Mesenchymal stem cell (in vitro differentiated cells and primary cell): Measurements from ENCODE around the gene SURF6.

Experiments used
- DNase-seq: peaks from one replicate; pipeline ENCODE4 v3.0.0-alpha.2; 2013
- H2AFZ ChIP-seq: one replicate; pipeline ENCODE4 v1.6.1; 2013; ENCODE audit warnings: low read depth, mild to moderate bottlenecking, control low read depth, inconsistent platforms, low read length, moderate library complexity
- H2AK5ac ChIP-seq: 2 replicates; pipeline ENCODE4 v1.6.1; 2013; ENCODE audit warnings: low read length, moderate library complexity, mild to moderate bottlenecking, inconsistent platforms; ENCODE audit not compliant: severe bottlenecking
- H2BK120ac ChIP-seq: one replicate; pipeline ENCODE4 v1.6.1; 2013; ENCODE audit warnings: low read depth, mild to moderate bottlenecking, inconsistent platforms, low read length, moderate library complexity
- H2BK12ac ChIP-seq, 2 experiments: one replicate each; pipeline ENCODE4 v1.6.1; 2013; ENCODE audit warnings: inconsistent platforms in 2 of 2, low read length in 2 of 2, mild to moderate bottlenecking in 2 of 2, moderate library complexity in 2 of 2, control low read depth in 1 of 2
- H2BK15ac ChIP-seq: one replicate; pipeline ENCODE4 v1.6.1; 2013; ENCODE audit warnings: mild to moderate bottlenecking, low read depth, inconsistent platforms; ENCODE audit not compliant: poor library complexity, severe bottlenecking
- H2BK5ac ChIP-seq: 2 replicates; pipeline ENCODE4 v1.6.1; 2013; ENCODE audit warnings: low read depth, mild to moderate bottlenecking, low read length, control low read depth, inconsistent platforms; ENCODE audit not compliant: poor library complexity, severe bottlenecking
- H3K14ac ChIP-seq, 2 experiments: one replicate each; pipeline ENCODE4 v1.6.1; 2013; ENCODE audit warnings: inconsistent platforms in 2 of 2, low read length in 2 of 2, control low read depth in 1 of 2, mild to moderate bottlenecking in 1 of 2, moderate library complexity in 1 of 2
- H3K18ac ChIP-seq, 2 experiments: one replicate each; pipeline ENCODE4 v1.6.1; 2013; ENCODE audit warnings: inconsistent platforms in 2 of 2, low read length in 2 of 2, control low read depth in 1 of 2, low read depth in 1 of 2, mild to moderate bottlenecking in 1 of 2
- H3K23ac ChIP-seq, 2 experiments: one replicate each; pipeline ENCODE4 v1.6.1; 2013; ENCODE audit warnings: inconsistent platforms in 2 of 2, low read length in 2 of 2, mild to moderate bottlenecking in 2 of 2, moderate library complexity in 2 of 2, control low read depth in 1 of 2
- H3K27ac ChIP-seq: 2 replicates; pipeline ENCODE4 v1.5.1; 2013; ENCODE audit warnings: mild to moderate bottlenecking, moderate library complexity, low read length, control low read depth, inconsistent platforms; ENCODE audit not compliant: poor library complexity, severe bottlenecking
- H3K27me3 ChIP-seq, 2 experiments: 2 replicates each; pipeline versions ENCODE4 v1.6.1 to v1.7.0; 2013; ENCODE audit warnings: low read length in 2 of 2, mild to moderate bottlenecking in 2 of 2, moderate library complexity in 2 of 2, control low read depth in 1 of 2, inconsistent platforms in 1 of 2; ENCODE audit not compliant: control insufficient read depth in 1 of 2, insufficient read depth in 1 of 2
- H3K36me3 ChIP-seq, 2 experiments: 2 replicates each; pipeline versions ENCODE4 v1.6.1 to v1.7.0; 2013; ENCODE audit warnings: low read length in 2 of 2, control low read depth in 1 of 2, inconsistent platforms in 1 of 2, low read depth in 1 of 2, mild to moderate bottlenecking in 1 of 2; ENCODE audit not compliant: insufficient read depth in 2 of 2, control insufficient read depth in 1 of 2
- H3K4ac ChIP-seq, 2 experiments: one replicate each; pipeline ENCODE4 v1.6.1; 2013; ENCODE audit warnings: inconsistent platforms in 2 of 2, low read length in 2 of 2, mild to moderate bottlenecking in 2 of 2, moderate library complexity in 2 of 2, control low read depth in 1 of 2, low read depth in 1 of 2
- H3K4me1 ChIP-seq: 2 replicates; pipeline ENCODE4 v1.6.1; 2013; ENCODE audit warnings: low read depth, low read length, control low read depth; ENCODE audit not compliant: control insufficient read depth, insufficient read depth
- H3K4me2 ChIP-seq: 2 replicates; pipeline ENCODE4 v1.6.1; 2013; ENCODE audit warnings: low read length, mild to moderate bottlenecking, inconsistent platforms; ENCODE audit not compliant: poor library complexity, severe bottlenecking
- H3K4me3 ChIP-seq, 2 experiments: 2 replicates each; pipeline versions ENCODE4 v1.5.1 to v1.7.0; 2013; ENCODE audit warnings: low read length in 2 of 2, mild to moderate bottlenecking in 2 of 2, control low read depth in 1 of 2, low read depth in 1 of 2; ENCODE audit not compliant: insufficient read depth in 1 of 2
- H3K79me1 ChIP-seq: replicated peaks from 2 replicates; pipeline ENCODE4 v1.6.1; 2013; ENCODE audit warnings: mild to moderate bottlenecking, control low read depth, low read length, inconsistent platforms; ENCODE audit not compliant: poor library complexity, severe bottlenecking
- H3K9ac ChIP-seq: 2 replicates; pipeline ENCODE4 v1.7.0; 2013; ENCODE audit warnings: mild to moderate bottlenecking, low read length, moderate library complexity
- H3K9me3 ChIP-seq: 2 replicates; pipeline ENCODE4 v1.7.0; 2013; ENCODE audit warnings: mild to moderate bottlenecking, low read length; ENCODE audit not compliant: control insufficient read depth
- H4K8ac ChIP-seq: one replicate; pipeline ENCODE4 v1.6.1; 2013; ENCODE audit warnings: inconsistent platforms, mild to moderate bottlenecking, low read length, moderate library complexity
- H4K91ac ChIP-seq: one replicate; pipeline ENCODE4 v1.6.1; 2013; ENCODE audit warnings: mild to moderate bottlenecking, low read length, inconsistent platforms
- WGBS: methylation state at CpG from one replicate; pipeline ENCODE4 v1.1.7; 2013; ENCODE audit warnings: mixed read lengths; 5-methylcytosine and 5-hydroxymethylcytosine counted together

SURF6 gene

GRCh38 chr9:133370685-133371084 lies 34.7 kb upstream of the SURF6 start:
- Histone ChIP-seq H2BK15ac (no peak overlapping the region), H3K23ac (peak overlapping the region in 1 of 2 experiments; percentile 1), H3K9ac (peak overlapping the region; percentile 70), H4K8ac (no peak overlapping the region), H2BK12ac (no peak overlapping the region), H2AK5ac (no peak overlapping the region), H3K9me3 (no peaks in the 10 kb centered on the region), H3K79me1 (no peaks in the 10 kb centered on the region), H2AFZ (no peak overlapping the region), H2BK5ac (no peak overlapping the region), H3K27me3 (no peaks in the 10 kb centered on the region), H3K14ac (no peak overlapping the region), H3K36me3 (peaks cover 63 to 70% of the 10 kb centered on the region in 2 experiments), H3K27ac (no peak overlapping the region), H3K4me2 (no peak overlapping the region), H3K18ac (no peak overlapping the region), H3K4ac (no peak overlapping the region), H3K4me3 (peak overlapping the region in 1 of 2 experiments; percentile 62), H4K91ac (no peak overlapping the region), H3K4me1 (peaks cover 57% of the 10 kb centered on the region), H2BK120ac (no peak overlapping the region)
- DNase-seq: no peak
- 96% methylated on average over 9 of the region's 9 CpGs for WGBS

GRCh38 chr9:133369933-133370332 lies 33.9 kb upstream of the SURF6 start:
- Histone ChIP-seq H3K4ac (no peak overlapping the region), H3K18ac (no peak overlapping the region), H3K36me3 (peaks cover 67 to 77% of the 10 kb centered on the region in 2 experiments), H3K4me2 (no peak overlapping the region), H4K8ac (no peak overlapping the region), H3K4me3 (no peak overlapping the region), H3K23ac (no peak overlapping the region), H2BK12ac (no peak overlapping the region), H3K14ac (no peak overlapping the region), H3K79me1 (no peaks in the 10 kb centered on the region), H3K9me3 (no peaks in the 10 kb centered on the region), H3K9ac (no peak overlapping the region), H2AFZ (no peak overlapping the region), H2BK5ac (no peak overlapping the region), H2AK5ac (no peak overlapping the region), H2BK15ac (no peak overlapping the region), H3K27me3 (no peaks in the 10 kb centered on the region), H4K91ac (no peak overlapping the region), H3K27ac (no peak overlapping the region), H3K4me1 (peaks cover 59% of the 10 kb centered on the region), H2BK120ac (no peak overlapping the region)
- WGBS: 95% methylated on average over 7 of the region's 7 CpGs
- no peak for DNase-seq

GRCh38 chr9:133369422-133369821 lies 33.4 kb upstream of the SURF6 start:
- Histone ChIP-seq H3K27ac (no peak overlapping the region), H3K18ac (no peak overlapping the region), H2AK5ac (no peak overlapping the region), H2BK120ac (no peak overlapping the region), H3K23ac (no peak overlapping the region), H3K36me3 (peaks cover 70 to 80% of the 10 kb centered on the region in 2 experiments), H3K27me3 (no peaks in the 10 kb centered on the region), H2AFZ (no peak overlapping the region), H3K4me1 (peaks cover 63% of the 10 kb centered on the region), H3K79me1 (peaks cover 2% of the 10 kb centered on the region), H2BK15ac (no peak overlapping the region), H3K4me3 (no peak overlapping the region), H3K14ac (no peak overlapping the region), H3K9me3 (no peaks in the 10 kb centered on the region), H2BK12ac (no peak overlapping the region), H2BK5ac (no peak overlapping the region), H4K8ac (no peak overlapping the region), H3K4ac (no peak overlapping the region), H4K91ac (no peak overlapping the region), H3K9ac (peak overlapping the region; percentile 36), H3K4me2 (no peak overlapping the region)
- WGBS: 88% methylated on average over 6 of the region's 6 CpGs
- DNase-seq: no peak

GRCh38 chr9:133368249-133368881 lies 32.4 kb upstream of the SURF6 start:
- H3K9ac ChIP-seq: peak overlapping the region; percentile 36
- WGBS: 76% methylated on average over 18 of the region's 18 CpGs

More at GRCh38 chr9:133368249-133368881, 32.4 kb upstream of the SURF6 start:
- H2BK5ac ChIP-seq: no peak overlapping the region
- H3K36me3 ChIP-seq: peaks cover 78 to 89% of the 10 kb centered on the region in 2 experiments
- H4K8ac ChIP-seq: no peak overlapping the region
- no peak overlapping the region for H4K91ac ChIP-seq
- no peak overlapping the region for H2BK12ac ChIP-seq
- no peaks in the 10 kb centered on the region for H3K27me3 ChIP-seq
- no peak overlapping the region for H3K27ac ChIP-seq
- no peak overlapping the region for H3K23ac ChIP-seq
- no peak overlapping the region for H2AK5ac ChIP-seq
- H3K4me1 ChIP-seq: peaks cover 60% of the 10 kb centered on the region
- peak overlapping the region in 1 of 2 experiments; percentile 43 for H3K4me3 ChIP-seq
- no peaks in the 10 kb centered on the region for H3K9me3 ChIP-seq
- peak overlapping the region; percentile 34 for H3K4me2 ChIP-seq
- H3K18ac ChIP-seq: no peak overlapping the region
- DNase-seq: no peak
- no peak overlapping the region for H3K4ac ChIP-seq
- H2AFZ ChIP-seq: no peak overlapping the region
- H3K79me1 ChIP-seq: peaks cover 5% of the 10 kb centered on the region
- no peak overlapping the region for H2BK15ac ChIP-seq
- H2BK120ac ChIP-seq: no peak overlapping the region
- no peak overlapping the region for H3K14ac ChIP-seq
